Breast epithelium (tissue), 3 donors: ENCODE data around the gene TINAGL1.

Experiments used
- POLR2A ChIP-seq: fragments of 450-650 bp; IDR thresholded peaks from one replicate; pipeline ENCODE4 v1.6.1; 2016; ENCODE audit warnings: antibody characterized with exemption, mild to moderate bottlenecking, moderate library complexity
- POLR2AphosphoS5 ChIP-seq, 3 donors: sonication (generic); formaldehyde crosslinking; IDR thresholded peaks; one replicate each; pipeline ENCODE4 v1.6.1; 2017; ENCODE audit warnings: antibody characterized with exemption in 3 of 3
- TF ChIP-seq, protein P1 (sequence below), 3 donors: fragments of 450-650 bp; IDR thresholded peaks; one replicate each; pipeline ENCODE4 v1.5.1; 2016 to 2017; ENCODE audit warnings: antibody characterized with exemption in 3 of 3, mild to moderate bottlenecking in 3 of 3, moderate library complexity in 3 of 3

DNA sequence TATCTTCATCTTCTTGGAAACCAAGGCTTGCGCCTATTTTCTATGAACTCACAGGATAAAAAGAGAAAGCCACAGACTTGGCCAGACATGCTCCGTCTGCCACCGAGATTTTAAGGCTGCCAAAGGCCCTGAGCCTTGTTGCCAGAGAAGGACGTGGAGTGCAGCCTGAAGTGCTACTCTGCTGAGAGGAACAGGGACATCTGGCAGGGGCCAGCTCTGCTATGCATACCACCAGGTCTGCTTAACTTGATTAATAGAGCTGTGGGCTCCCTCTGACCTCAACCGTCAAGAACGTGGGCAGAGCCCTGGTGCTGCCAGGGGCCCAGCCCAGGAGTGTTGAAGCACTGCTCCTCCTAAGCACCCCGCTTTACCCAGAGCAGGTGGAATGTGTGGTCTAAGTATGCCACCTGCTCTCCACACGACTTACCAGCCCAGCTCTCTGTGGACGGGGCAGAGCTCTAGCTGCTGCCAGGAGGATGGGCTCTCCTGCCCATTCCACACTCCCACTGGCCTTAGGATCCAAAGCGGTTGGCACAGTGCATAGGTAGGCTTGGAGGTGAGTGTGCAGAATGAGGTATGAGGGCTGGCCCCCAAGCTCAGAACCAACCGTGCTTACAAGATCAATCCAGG is 51.7 kb downstream of the TINAGL1 start:
- TF ChIP-seq, protein P1, sequence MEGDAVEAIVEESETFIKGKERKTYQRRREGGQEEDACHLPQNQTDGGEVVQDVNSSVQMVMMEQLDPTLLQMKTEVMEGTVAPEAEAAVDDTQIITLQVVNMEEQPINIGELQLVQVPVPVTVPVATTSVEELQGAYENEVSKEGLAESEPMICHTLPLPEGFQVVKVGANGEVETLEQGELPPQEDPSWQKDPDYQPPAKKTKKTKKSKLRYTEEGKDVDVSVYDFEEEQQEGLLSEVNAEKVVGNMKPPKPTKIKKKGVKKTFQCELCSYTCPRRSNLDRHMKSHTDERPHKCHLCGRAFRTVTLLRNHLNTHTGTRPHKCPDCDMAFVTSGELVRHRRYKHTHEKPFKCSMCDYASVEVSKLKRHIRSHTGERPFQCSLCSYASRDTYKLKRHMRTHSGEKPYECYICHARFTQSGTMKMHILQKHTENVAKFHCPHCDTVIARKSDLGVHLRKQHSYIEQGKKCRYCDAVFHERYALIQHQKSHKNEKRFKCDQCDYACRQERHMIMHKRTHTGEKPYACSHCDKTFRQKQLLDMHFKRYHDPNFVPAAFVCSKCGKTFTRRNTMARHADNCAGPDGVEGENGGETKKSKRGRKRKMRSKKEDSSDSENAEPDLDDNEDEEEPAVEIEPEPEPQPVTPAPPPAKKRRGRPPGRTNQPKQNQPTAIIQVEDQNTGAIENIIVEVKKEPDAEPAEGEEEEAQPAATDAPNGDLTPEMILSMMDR (IDR thresholded peaks at IDR 0.05): no peak
- TF ChIP-seq POLR2AphosphoS5 (IDR thresholded peaks at IDR 0.05) (peak in 1 of 3 donors; percentile 9), POLR2A (no peak)
